Measurements from ENCODE around the gene ZNF24. TPM values are rescaled to one million over a fixed set of nuclear protein-coding genes. Genes with fewer than 3 reads are reported as not detected.

ZNF24 gene
- total and polyA plus RNA-seq, 3 donors from 2014 or later, result 29.2 to 39.8 (median 38.9) TPM

GRCh38 chr18:35374708-35375107 is 30.5 kb upstream of the ZNF24 start:
- WGBS, 2 donors, result 80 to 86% methylated on average over 4 of the region's 4 CpGs
- Histone ChIP-seq H3K36me3 (ENCODE audit: low read depth, missing control alignments) (no peaks in the 10 kb centered on the region), H3K4me3 (no peak overlapping the region), H3K9me3 (no peaks in the 10 kb centered on the region), H3K4me1 (no peaks in the 10 kb centered on the region), H3K27me3 (no peaks in the 10 kb centered on the region), H3K27ac (no peak overlapping the region)
- TF ChIP-seq POLR2A (IDR thresholded peaks at IDR 0.05), result no peak
- no peak for TF ChIP-seq CTCF (IDR thresholded peaks at IDR 0.05)
- no peak for DNase-seq
- intact Hi-C loops (cut with DNase I; ENCODE audit: low total_unique reads), result no loop called here

GRCh38 chr18:35371412-35372195 is 27.4 kb upstream of the ZNF24 start:
- Histone ChIP-seq H3K4me1 (no peaks in the 10 kb centered on the region), H3K4me3 (no peak overlapping the region), H3K9me3 (no peaks in the 10 kb centered on the region), H3K27ac (no peak overlapping the region), H3K27me3 (no peaks in the 10 kb centered on the region), H3K36me3 (ENCODE audit: low read depth, missing control alignments) (no peaks in the 10 kb centered on the region)
- intact Hi-C loops (cut with DNase I; ENCODE audit: low total_unique reads), result no loop called here
- DNase-seq, result no peak
- WGBS, 2 donors, result 89 to 100% methylated on average over 1 of the region's 1 CpG
- no peak for TF ChIP-seq CTCF (IDR thresholded peaks at IDR 0.05)
- TF ChIP-seq POLR2A (IDR thresholded peaks at IDR 0.05), result no peak

GRCh38 chr18:35369126-35369525 is 24.9 kb upstream of the ZNF24 start:
- Histone ChIP-seq H3K9me3 (no peaks in the 10 kb centered on the region), H3K4me3 (no peak overlapping the region), H3K36me3 (ENCODE audit: low read depth, missing control alignments) (no peaks in the 10 kb centered on the region), H3K27me3 (no peaks in the 10 kb centered on the region), H3K4me1 (no peaks in the 10 kb centered on the region), H3K27ac (no peak overlapping the region)
- intact Hi-C loops (cut with DNase I; ENCODE audit: low total_unique reads), result no loop called here
- DNase-seq, result no peak
- WGBS, 2 donors, result 89 to 94% methylated on average over 6 of the region's 6 CpGs
- no peak for TF ChIP-seq CTCF (IDR thresholded peaks at IDR 0.05)
- TF ChIP-seq POLR2A (IDR thresholded peaks at IDR 0.05), result no peak

GRCh38 chr18:35368595-35368994 is 24.4 kb upstream of the ZNF24 start:
- WGBS, 2 donors, result 96 to 97% methylated on average over 6 of the region's 6 CpGs
- no peaks in the 10 kb centered on the region for H3K4me1 ChIP-seq
- TF ChIP-seq CTCF (IDR thresholded peaks at IDR 0.05), result no peak
- TF ChIP-seq POLR2A (IDR thresholded peaks at IDR 0.05), result no peak
- DNase-seq, result no peak
- H3K4me3 ChIP-seq, result no peak overlapping the region
- no peaks in the 10 kb centered on the region for H3K9me3 ChIP-seq
- no peaks in the 10 kb centered on the region for H3K36me3 ChIP-seq (ENCODE audit: low read depth, missing control alignments)
- no peak overlapping the region for H3K27ac ChIP-seq
- intact Hi-C loops (cut with DNase I; ENCODE audit: low total_unique reads), result no loop called here
- no peaks in the 10 kb centered on the region for H3K27me3 ChIP-seq

GRCh38 chr18:35362531-35362930 is 18.3 kb upstream of the ZNF24 start:
- no peaks in the 10 kb centered on the region for H3K4me1 ChIP-seq
- no peaks in the 10 kb centered on the region for H3K9me3 ChIP-seq
- intact Hi-C loops (cut with DNase I; ENCODE audit: low total_unique reads), result no loop called here
- H3K36me3 ChIP-seq (ENCODE audit: low read depth, missing control alignments), result no peaks in the 10 kb centered on the region
- H3K27me3 ChIP-seq, result no peaks in the 10 kb centered on the region
- TF ChIP-seq POLR2A (IDR thresholded peaks at IDR 0.05) (no peak), CTCF (IDR thresholded peaks at IDR 0.05) (no peak)
- no peak overlapping the region for H3K4me3 ChIP-seq
- no peak for DNase-seq
- no peak overlapping the region for H3K27ac ChIP-seq
